ENCODE results near the gene CDK5RAP3. TPM values are rescaled to one million over a fixed set of nuclear protein-coding genes. Genes with fewer than 3 reads are reported as not detected.

The CDK5RAP3 gene
- total RNA-seq, 1 donor from 2014 or later: 47.8 TPM

- no peak for DNase-seq (ENCODE audit: low read depth in 2 of 2)
These were observed 22.2 kb upstream of the CDK5RAP3 start for GRCh38 chr17:47948706-47949196.

- peak; percentile 31 to 79 for DNase-seq (ENCODE audit: low read depth in 2 of 2)
These were observed 21.6 kb upstream of the CDK5RAP3 start for GRCh38 chr17:47949197-47949759.

DNA sequence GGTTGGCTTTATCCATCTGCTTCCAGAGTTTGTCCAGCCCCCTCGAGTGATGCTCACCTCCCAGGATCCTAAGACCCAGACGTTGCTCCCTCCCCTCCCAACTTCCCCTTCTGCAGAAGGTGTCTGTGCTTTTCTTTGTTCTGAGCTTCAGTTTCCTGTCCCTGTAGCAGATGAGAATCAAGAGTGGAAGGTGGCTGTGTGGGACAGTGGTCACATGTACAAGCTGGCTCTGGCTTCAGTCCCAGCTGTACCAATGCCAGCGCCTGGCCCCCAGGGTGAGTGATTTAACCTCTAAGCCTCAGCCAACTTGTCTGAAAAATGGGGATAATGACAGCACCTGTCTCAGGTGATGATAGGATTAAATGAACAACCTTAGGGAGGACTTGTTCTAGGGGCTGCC is 21.0 kb upstream of the CDK5RAP3 start:
- no peak for DNase-seq (ENCODE audit: low read depth in 2 of 2)

DNA sequence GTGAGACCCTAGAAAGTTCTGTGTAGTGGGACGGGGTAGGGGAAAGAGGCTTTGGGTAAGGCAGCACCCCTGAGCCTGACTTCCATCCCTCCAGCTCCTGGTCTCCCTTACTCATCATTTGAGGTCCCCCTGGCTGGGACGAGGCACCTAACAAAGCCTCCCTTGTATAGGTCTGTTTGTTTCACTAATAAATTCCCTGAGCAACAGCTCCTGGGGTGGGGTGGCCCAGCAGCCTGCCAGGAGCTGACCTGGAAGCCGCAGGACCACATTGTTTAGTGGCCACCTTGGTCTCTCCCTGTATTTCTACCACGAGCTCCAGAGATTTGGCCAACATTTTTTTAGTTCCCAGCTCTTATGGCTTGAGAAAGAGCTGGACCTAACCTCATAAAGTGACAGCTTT is 20.5 kb upstream of the CDK5RAP3 start:
- no peak for DNase-seq (ENCODE audit: low read depth in 2 of 2)

- DNase-seq (ENCODE audit: low read depth in 2 of 2): no peak
These were observed 18.5 kb upstream of the CDK5RAP3 start for GRCh38 chr17:47952171-47953021.

GRCh38 chr17:47953909-47954308 is 17.0 kb upstream of the CDK5RAP3 start:
- no peak for DNase-seq (ENCODE audit: low read depth in 2 of 2)

DNA sequence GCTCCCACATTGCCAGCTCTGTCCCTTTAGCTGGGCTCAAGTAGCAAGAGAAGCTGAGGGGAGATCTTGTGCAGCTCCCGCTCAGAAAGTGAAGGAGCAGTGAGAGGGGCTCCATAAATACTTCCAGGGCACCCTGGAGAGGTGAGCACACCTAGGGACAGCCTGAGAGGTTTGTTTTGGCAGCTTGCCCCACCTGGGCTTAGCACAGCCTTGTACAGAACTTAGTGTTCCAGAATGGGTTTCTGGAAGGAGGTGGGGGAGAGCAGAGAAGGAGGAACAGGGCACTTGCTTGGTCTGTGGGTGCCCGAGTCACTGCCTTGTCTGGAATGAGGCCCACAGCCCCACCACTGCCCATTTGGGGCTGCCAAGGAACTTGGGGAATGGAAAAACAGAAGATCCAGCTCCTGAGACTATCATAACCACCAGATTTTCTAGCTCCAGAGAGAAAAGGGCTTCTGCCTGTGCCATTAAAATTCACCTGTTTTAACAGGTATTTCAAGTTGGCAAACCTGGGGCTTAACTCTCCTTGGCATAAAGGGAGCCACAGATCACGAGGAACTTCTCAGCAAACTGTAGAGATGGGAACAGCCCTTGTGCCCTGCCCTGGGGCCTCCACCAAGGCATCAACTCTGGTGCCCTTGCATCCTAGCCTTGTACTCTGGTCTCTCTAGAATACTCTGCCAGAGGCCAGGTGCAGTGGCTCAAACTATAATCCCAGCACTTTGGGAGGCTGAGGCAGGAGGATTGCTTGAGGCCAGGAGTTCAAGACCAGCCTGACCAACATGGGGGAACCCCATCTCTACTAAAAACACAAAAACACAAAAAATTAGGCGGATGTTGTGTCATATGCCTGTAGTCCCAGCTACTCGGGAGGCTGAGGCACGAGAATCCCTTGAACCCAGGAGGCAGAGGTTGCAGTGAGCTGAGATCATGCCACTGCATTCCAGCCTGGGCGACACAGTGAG is 15.1 kb upstream of the CDK5RAP3 start:
- no peak for DNase-seq (ENCODE audit: low read depth in 2 of 2)

GRCh38 chr17:47956791-47957590 is 13.9 kb upstream of the CDK5RAP3 start:
- no peak for DNase-seq (ENCODE audit: low read depth in 2 of 2)

GRCh38 chr17:47957591-47958490 is 13.1 kb upstream of the CDK5RAP3 start, which contains the start of gene PRR15L:
PRR15L (minus strand) TSS chr17:47957883; CDS start chr17:47953234, 4,649 bp downstream.
- DNase-seq (ENCODE audit: low read depth in 2 of 2): no peak

GRCh38 chr17:47959825-47960655 is 10.9 kb upstream of the CDK5RAP3 start:
- no peak for DNase-seq (ENCODE audit: low read depth in 2 of 2)

GRCh38 chr17:47961406-47961805 is 9.5 kb upstream of the CDK5RAP3 start:
- no peak for DNase-seq (ENCODE audit: low read depth in 2 of 2)

DNA sequence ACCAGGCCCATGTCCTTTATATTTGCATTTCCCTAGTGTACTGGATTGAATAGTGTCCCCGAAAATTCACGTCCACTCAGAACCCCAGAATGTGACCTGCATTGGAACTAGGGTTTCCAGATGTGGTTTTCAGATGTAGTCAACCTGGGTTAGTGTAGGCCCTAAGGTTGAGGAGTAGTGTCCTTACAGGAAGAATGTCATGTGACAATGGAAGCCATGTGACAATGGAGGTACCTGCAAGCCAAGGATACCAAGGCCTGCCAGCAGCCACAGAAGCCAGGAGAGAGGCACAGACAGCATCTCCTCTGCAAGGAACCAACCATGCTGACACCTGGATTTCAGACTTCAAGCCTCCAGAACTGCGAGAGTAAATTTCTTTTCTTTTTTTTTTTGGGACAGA is 8.0 kb upstream of the CDK5RAP3 start:
- DNase-seq (ENCODE audit: low read depth in 2 of 2): no peak

DNA sequence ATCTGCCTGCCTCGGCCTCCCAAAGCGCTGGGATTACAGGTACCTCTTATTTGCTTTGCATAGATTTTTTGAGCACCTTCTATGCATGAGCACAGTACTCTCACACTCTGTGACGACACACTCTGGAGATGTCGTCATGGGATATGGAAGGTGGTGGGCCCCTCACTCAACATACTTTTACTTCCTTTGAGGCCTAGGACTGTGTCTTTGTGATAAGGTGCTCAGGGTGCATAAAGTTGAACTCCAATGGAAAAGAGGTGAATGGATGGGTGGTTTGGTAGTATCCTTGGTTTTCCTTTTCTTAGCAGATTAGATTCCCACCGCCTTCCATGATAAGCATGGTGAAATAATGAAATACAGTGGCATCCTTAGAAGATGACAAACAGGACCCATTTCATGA is 6.1 kb upstream of the CDK5RAP3 start:
- no peak for DNase-seq (ENCODE audit: low read depth in 2 of 2)

DNA sequence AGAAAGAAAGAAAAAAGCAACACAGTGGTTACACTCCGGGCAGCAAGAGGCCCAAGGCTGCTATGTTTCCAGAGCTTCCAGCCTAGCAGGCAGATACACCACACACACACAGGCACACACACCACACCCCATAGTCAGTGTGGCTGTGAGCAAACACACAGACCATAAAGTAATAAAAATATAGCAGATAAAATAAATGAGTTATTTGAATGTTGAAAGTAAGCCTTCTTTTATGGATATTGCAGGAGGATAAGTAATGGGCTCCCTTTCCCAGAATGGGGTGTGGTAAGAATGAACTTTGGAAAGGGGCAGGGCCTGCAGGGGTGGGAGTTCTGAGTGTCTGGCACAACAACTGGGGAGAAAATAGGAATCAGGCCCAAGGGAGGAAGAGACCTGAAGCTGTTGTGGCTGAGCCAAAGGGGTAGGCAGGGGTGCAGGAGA is 4.8 kb upstream of the CDK5RAP3 start:
- no peak for DNase-seq (ENCODE audit: low read depth in 2 of 2)

- no peak for DNase-seq (ENCODE audit: low read depth in 2 of 2)
These were observed 3.2 kb upstream of the CDK5RAP3 start for GRCh38 chr17:47967607-47968252.

DNA sequence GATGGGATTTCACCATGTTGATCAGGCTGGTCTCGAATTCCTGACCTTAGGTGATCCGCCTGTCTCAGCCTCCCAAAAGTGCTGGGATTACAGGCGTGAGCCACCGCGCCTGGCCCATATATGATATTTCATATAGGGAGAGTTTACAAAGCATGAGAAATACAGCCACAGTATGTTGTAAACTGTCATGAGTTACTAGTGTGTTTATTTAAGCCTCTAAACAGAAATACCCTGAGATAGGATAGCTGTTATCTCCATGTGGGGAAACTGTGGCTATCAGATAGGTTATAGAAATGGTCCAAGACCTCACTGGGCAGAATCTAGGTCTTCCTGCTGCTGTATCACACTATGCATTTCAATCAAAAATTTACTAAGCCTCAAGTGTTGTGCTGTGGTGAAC is 2.1 kb upstream of the CDK5RAP3 start:
- no peak for DNase-seq (ENCODE audit: low read depth in 2 of 2)

DNA sequence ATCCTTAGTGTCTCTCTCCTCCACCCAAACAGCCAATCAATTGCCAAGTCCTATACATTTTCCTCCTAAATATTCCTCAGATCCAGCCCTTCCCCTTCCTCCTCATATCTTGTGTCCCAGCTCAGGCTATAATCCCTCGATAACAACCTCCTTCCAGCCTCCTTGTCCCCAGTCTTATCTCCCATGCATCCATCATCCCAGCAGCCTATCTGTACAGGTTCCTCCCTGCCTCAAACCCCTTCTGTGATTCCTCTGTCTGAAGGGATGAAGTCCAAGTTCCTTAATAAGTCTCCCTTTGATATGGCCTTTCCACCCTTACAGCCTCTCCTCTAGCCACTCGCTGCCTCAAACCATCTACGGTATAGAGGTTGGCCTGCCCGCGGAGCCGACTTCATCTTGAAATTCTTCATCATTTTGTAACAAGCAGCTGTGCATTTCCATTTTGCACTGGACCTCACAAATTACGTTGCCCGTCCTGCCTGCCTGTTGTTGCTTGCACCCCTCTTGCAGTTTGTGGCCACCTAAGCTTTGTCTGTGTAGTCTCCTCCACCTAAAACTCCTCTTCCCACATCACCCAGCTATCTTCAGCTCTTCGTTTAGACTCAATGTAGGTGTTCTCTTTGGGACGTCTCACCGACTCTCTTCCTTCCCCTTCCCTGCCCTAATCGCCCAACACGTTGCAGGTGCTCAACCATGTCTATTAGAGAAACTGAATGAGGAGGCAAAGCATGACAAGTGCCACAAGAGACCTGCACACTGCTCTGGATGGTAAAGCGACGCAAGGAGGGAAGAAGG is 786 bp upstream of the CDK5RAP3 start:
- DNase-seq (ENCODE audit: low read depth in 2 of 2): no peak

- DNase-seq (ENCODE audit: low read depth in 2 of 2): no peak
These were observed 2.6 kb downstream of the CDK5RAP3 start for GRCh38 chr17:47973541-47973940.
